GM15510 (cell line): ENCODE results near the gene BNIP3.

ENCODE experiments used
- POLR2A ChIP-seq: IDR thresholded peaks from 3 replicates; pipeline ENCODE4 v1.6.1; 2011; ENCODE audit warnings: borderline replicate concordance; ENCODE audit not compliant: insufficient read length; ENCODE audit errors: extremely low read depth

BNIP3 gene

DNA sequence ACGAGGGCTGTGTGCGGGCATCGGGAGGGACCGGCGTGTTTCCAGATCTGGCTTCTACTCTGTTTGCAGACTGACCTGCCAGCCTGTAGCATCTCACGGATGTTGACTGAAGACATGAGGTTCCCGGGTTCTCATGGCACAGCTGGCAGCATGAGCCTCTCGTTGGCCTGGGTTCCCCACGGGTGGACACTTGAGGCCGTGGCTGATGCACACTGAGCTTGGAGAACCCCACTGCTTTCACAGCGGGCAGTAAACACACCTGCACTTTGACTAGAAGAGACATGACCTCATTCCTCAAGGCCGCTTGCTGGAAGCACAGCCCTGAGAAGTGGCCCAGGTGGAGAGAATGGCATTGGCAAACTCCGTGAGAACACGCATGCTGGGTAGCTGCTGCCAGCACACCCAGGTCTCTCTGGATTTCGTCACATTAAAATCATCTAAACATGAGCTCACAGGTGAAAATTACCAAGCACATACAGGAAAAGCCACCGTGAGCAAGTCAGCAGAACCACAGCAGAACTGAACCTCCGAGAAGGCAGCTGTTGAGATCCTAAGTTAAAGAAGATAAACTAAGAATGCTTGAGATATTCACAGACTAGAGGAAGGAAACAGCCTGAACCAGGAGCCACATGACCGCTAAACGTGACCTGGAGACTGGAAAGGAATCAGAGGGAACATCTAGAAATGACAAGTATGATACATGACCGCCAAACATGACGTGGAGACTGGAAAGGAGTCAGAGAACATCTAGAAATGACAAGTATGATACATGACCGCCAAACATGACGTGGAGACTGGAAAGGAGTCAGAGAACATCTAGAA lies 32.5 kb downstream of the BNIP3 start:
- TF ChIP-seq POLR2A, result no peak

DNA sequence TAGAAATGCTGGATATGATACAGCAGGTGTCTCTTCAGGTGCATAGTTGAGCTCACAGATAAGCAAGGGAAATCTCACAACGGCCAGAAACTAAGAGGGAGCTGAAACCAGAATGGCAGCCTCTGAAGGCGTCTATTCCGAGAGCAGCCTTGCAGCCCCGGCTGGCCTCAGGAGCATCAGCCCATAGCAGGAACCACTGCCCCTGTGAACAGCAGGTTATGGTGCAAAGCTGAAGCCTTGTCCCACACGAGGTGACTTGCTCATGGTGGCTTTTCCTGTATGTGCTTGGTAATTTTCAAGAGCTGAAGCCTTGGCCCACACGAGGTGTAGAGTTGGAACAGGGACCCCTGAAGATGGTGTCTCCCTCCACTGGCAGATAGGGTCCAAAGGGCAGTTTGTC lies 33.2 kb downstream of the BNIP3 start:
- no peak for TF ChIP-seq POLR2A

DNA sequence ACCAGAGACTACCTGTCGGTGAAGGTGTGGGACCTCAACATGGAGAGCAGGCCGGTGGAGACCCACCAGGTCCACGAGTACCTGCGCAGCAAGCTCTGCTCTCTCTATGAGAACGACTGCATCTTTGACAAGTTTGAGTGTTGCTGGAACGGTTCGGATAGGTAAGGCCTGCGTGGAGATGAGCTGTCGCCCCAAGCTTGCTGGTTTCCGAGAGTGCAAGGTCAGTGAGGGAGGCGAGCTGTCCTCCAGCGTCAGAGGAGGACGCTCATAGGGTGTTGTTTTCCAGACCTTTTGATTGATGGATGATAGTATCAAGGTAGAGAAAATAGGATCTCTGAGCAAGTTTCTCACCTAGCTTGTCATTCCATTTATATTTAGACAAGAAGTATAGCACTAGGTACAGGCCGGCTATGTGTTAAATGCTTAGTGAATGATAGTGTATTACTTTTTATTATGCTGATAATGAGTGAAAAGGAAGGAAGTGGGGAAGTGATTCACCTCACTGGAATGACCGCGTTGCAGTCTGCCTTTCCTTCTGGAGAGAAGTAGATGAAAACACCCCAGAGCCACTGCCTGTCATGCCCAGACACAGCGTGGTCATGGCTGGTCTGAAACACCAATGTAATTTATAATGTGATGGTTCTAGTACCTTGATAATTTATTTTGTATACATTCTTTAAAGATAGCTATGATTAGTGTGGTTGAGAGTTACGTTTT lies 33.9 kb downstream of the BNIP3 start:
- no peak for TF ChIP-seq POLR2A

DNA sequence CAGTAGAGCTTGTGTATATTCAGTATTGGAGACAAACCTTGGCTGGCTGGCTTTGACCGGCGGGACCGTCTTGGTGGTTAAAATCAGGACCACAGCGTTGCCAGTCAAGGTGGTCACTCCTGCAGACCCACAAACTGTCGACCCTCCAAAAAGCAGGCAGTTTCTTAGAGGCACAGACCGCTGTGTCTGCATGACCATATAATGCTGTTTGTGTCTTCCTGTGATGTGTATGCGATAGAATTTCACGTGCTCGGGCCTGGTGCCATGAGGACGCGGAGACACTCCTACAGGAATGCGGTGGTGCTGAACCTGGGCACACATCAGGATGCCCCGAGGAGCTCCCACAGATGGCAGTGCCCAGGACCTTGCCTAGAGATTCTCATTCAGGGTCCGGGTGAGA lies 34.8 kb downstream of the BNIP3 start:
- TF ChIP-seq POLR2A, result no peak

DNA sequence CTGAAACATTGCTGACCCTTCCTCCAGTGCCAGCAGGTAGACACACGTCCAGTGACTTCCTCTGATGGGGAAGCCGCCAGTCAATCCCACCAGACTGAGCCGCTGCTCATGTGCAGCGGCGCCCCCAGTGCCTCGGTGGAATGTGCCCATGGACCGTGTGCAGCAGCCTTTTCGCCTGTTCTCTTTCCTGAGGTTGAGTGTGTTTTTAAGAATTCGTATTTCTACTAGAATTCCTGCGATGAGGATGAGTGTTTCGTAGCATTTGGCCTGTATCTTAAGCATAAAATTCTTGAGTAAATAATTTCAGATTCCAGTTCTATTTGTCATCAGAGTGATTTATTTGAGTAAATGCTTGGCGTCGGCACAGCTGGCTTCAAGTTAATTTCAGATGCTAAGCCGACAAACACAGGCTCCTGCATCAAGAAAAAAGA lies 35.4 kb downstream of the BNIP3 start:
- no peak for TF ChIP-seq POLR2A

DNA sequence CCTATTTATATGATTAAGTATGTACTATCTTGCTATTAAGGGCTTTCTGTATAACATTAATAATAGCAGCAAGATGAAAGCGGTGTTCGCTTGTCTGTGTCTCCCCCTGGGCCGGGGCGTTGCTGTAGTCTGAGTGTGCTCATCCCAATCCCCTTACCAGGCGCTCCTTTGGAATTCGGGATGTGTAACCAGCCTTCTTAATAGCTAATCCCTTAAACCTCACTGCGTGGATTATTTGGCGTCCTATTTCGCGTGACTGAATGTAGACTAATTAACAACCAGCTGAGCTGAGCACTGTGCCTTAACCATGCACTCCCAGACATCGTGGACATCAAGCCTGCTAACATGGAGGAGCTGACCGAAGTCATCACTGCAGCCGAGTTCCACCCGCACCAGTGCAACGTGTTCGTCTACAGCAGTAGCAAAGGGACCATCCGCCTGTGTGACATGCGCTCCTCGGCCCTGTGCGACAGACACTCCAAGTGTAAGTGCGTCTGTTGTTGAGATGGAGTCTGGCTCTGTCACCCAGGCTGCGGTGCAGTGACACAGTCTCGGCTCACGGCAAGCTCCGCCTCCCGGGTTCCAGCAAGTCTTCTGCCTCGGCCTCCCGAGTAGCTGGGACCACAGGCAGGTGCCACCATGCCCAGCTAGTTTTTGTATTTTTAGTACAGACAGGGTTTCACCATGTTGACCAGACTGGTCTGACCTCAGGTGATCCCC lies 36.6 kb downstream of the BNIP3 start:
- no peak for TF ChIP-seq POLR2A

DNA sequence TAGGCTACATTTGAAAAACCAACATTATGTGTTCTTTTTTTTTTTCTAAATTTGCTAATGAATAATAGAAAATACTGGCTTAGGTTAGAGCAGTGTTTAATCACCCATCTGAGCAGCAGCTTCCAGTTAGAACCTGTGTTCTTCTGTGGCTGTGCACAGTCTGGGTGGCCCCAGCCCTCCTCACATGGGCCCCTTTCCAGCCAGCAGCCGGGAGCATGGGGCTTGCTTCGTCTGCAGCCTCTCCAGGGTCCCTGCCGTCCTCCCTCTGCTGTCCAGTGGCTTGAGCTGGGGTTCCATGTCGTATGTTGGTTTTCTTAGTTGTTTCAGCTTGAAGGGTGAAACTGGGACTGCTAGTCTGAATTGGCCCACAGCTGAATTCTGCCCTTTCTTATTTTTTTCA lies 37.3 kb downstream of the BNIP3 start:
- no peak for TF ChIP-seq POLR2A

DNA sequence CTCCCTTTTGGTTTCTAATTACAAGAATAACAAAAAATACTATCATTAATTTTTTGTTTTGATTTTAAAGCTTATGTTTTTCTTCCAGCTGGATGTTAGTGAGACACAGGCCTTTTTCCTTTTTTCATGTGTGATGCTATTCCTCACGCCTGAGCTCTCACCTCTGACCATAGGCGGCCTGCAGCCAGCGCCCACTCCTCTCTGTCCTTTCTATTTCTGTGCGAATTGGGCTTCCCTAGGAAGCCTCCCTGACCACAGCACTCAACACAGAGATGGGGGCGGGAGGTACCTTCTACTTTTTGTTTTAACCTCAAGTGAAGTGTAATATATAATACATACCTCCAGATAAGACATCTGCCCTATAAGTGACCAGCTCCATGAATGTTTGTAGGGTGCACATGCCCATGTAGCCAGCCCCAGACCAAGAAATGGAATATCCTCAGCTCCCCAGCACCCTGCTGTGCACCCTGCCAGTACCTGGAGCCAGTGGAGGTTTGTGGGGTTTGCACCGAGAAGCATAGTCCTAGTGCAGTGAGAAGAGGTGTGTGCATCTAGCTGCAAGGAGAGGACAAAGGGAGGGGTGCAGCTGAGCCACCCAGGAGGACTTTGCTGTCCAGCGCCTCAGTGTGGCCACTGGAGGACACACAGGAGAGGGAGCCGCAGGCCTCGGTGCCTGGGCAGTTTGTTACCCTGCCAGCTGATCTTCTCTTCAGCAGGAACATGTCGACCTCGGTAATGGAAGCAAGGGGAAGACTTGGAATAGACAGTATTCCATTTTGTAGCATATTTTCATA lies 38.5 kb downstream of the BNIP3 start:
- no peak for TF ChIP-seq POLR2A

DNA sequence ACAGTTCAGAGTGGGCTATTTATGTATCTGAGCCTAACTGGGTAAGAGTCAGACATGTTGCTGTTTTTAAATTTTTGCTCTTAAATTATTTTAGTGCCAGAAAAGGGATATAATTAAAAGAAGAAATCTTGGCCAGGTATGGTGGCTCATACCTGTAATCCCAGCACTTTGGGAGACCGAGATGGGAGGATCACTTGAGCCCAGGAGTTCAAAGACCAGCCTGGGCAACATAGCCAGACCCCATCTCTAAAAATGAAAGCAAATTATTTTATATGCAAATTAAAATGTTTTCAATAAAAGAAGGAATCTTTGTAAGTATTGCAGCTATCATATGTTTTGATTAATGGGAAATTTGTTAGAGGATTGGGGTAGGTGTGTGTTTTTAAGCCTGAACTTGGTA lies 39.3 kb downstream of the BNIP3 start:
- TF ChIP-seq POLR2A, result no peak

DNA sequence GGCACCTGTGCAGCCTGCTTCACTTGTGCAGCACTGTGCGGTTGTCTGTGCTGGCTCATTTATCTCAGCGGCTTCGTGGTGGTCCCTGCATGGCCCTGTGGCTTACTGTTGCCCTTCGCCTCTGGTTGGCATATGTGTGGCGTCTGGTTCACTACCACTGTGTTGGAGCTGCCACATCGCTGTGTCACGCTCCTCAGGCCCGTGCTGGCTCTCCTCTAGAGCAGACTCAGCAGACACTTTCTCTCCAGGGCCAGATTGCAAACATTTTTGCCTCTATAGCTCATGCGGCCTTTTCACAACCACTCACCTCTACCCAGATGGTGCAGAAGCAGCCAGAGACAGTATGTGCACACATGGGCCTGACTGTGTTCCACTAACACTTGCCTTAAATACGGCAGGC lies 43.0 kb downstream of the BNIP3 start:
- no peak for TF ChIP-seq POLR2A

DNA sequence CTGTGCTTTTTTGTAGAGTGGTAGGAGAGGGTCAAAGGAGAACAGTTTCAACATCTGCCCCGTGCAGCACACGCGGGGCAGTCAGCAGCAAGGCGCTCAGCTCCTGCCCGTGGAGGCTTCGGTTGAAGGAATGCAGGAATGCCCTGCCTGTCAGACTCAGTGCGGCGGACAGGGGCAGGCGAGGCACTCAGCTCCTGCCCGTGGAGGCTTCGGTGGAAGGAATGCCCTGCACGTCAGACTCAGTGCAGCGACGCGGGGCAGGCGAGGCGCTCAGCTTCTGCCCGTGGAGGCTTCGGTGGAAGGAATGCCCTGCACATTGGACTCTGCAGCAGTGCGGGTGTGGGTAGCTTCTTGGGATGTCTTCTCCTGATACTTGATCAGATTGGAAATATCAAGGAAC lies 43.9 kb downstream of the BNIP3 start:
- TF ChIP-seq POLR2A, result no peak

DNA sequence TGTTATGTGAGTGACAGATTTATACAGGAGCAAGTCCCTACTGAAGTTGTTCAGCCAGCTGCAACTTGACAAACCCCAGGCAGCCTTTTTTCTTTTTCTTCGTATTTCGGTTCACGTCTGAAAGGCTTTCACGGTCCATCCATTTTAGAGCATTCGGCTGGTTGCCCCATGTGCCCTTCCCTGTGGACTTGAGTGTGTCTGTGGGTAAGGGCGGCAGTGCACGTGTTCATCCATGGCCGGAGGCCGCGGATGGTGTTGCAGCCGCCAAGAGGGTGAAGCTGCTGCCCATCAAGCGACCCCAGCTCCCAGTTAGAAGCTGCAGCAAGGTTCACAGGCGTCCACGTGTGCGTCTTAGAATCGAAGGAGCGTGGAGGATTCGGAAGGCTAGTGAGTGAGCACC lies 45.0 kb downstream of the BNIP3 start:
- no peak for TF ChIP-seq POLR2A

DNA sequence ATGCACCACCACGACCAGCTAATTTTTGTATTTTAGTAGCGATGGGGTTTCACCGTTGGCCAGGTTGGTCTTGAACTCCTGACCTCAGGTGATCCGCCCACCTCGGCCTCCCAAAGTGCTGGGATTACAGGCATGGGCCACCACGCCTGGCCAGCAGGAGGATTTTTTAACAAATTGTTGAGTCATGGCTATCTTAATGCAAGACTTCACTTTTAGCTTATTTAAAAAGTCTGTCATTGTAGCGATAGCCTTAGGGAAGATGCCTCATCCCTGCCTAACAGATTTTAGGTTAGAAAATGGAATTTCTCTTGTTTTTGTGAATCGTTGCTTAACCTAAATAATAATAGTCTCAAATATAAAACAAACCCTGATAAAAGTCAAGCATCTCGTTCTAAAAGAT lies 45.4 kb downstream of the BNIP3 start:
- TF ChIP-seq POLR2A, result no peak

DNA sequence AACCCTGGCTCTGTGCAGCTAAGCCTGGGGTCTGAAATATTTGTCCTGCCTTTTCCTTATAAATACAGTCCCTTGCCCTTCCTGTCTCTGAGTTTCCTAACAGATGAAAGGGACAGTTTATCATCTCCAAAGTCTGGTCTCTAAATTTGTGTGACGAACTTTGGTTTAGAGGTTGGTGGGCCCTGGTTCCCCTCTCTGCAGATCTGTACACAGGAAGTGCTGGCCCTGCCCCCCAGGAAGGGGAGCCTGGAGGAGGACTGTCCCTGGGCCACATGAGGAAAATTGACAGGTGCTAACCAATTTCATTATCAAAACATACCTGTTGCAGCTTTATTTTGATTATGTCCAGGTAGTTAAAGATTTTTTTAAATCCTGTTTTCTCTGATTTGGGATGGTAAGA lies 46.5 kb downstream of the BNIP3 start:
- TF ChIP-seq POLR2A, result no peak

DNA sequence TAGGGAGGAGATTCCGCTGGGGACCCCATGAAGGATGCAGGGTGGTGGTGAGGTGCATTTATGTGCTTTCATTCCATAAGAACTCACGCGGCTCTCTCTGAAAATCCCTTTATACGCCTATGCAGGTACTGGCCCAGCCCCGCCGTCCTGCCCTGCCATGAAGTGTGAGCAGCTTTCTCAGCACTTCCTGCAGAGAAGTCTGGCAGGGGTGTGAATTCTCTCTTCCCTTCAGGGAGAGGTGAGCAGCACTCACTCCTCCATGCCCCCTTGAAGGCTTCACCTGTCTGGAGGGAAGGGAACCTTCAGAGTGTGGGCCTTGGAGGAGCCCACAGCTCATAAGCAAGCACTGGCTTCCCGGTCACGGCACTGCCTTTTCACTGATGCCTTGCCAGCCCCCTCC lies 47.0 kb downstream of the BNIP3 start:
- TF ChIP-seq POLR2A, result no peak
